Measurements from ENCODE around the gene KLHDC9.

- TF ChIP-seq CTCF (IDR thresholded peaks at IDR 0.05) (no peak), POLR2AphosphoS5 (IDR thresholded peaks at IDR 0.05) (no peak), POLR2A (IDR thresholded peaks at IDR 0.05) (no peak)
These were observed 20.7 kb upstream of the KLHDC9 start for GRCh38 chr1:161077426-161077825.
